NCI-H1092 (cell line): ENCODE data around the gene RAB36.

ENCODE experiments used
- DNase-seq: peaks from one replicate; lab custom pipeline; 2025; lab: John Stamatoyannopoulos, UW

RAB36 gene

GRCh38 chr22:23158516-23159290 is 13.4 kb downstream of the RAB36 start:
- DNase-seq = no peak

DNA sequence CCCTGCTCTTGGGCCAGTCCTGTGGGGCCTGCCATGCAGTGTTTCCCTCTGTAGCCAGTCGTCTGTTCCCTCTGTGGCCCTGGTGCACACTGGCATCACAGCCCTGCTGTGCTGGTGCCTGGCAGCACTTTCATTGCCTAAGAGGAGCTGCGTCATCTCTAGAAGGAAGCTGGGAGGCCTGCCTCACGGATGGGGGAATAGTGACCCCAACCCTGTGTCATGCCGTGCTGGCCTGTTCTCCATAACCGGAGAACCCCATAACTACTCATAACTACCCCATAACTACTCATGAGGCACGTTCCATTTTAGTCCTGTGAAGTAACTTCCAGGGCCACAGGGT is 14.0 kb downstream of the RAB36 start:
- DNase-seq = no peak

GRCh38 chr22:23161029-23161428 is 15.8 kb downstream of the RAB36 start:
- DNase-seq = no peak

DNA sequence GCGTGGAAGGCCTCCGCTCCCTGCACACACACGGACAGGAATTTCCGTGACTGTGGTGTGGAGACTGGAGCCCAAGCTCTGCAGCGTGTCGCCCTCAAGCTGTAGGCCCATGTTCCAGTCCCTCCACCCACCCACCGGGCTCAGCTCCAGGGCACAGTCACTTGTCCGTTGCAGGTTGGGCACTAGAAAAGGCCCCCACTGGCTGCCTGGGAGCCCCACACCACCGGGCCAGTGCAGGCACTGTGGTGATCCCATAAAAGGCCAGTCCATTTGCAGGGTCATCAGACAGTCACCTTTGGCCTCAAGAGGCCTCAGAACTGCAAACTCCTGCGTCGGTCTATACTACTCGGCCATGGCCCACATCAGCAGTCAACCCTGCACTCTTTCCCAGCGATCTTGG is 16.3 kb downstream of the RAB36 start:
- no peak for DNase-seq

DNA sequence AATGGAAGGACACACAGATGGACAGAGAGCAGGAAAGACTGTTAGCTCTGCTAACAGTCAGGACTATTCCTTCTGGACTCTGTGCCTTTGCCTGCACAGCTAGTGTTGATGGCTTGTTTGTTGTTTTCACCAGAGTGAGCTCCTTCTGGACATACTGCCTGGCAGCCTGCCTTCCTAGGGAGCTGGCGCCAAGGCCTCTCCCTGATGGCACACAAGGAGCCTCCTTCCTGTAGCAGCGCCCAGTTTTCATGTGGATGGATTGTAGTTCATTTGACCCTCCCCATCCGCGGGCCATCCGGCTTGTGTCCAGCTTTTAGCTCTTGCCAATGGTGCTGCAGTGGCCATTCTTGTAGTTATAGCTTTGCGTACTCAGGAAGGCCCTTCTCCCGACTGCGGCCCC is 18.4 kb downstream of the RAB36 start:
- peak; percentile 69 for DNase-seq

DNA sequence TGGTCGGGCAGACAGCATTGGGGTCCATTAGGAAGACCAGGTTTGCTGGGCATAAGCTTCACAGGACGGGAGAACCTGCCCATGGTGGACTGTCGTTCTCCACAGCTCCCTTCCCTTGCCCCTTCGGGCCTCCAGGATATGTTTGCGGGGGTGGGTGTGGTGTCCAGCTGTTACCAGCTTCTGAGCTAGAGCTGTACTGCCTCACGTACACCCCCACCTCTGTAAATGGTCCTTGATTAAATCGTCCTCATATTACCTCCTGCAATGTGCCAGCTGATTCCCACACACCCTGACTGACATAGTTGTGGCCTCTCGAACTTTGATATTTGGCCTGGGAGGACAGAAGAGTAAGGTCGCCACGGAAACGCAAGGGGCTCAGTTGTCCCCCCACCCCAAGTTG is 18.8 kb downstream of the RAB36 start:
- no peak for DNase-seq

DNA sequence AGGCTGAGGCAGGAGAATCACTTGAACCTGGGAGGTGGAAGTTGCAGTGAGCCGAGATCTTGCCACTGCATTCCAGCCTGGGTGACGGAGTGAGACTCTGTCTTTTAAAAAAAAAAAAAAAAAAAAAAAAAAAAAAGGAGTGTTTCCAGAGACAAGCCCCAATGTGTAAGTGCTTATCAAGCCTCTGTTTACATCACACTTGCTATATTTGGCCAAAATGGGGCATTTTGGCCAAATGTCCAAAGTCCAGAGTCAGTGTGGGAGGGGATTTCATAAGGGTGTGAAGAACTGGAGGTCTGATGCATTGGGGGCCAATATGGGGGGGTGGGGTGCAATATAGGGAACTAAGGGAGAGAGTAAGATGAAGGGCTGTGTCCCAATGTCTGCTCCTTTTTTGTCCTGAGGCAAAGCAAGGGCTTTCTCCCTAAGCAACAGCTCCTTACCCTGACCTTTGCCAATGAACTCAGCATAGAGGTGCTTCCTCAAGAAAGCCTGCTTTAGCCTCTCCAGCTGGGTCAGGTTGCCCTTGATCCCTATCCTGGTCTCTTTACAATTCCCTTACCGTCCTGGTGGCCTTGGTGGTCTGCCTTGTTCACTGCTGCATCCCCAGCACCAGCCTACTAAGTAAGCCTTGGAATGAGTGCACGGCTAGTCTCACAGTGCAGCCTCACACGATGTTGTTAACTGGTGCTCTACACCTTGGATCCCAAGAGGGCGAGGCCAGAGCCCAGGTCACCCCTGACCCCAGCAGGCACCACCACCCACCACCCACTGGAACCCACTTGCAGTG is 21.0 kb downstream of the RAB36 start:
- no peak for DNase-seq

GRCh38 chr22:23166841-23167616 is 21.8 kb downstream of the RAB36 start:
- no peak for DNase-seq

GRCh38 chr22:23168391-23169042 is 23.2 kb downstream of the RAB36 start:
- DNase-seq = no peak

DNA sequence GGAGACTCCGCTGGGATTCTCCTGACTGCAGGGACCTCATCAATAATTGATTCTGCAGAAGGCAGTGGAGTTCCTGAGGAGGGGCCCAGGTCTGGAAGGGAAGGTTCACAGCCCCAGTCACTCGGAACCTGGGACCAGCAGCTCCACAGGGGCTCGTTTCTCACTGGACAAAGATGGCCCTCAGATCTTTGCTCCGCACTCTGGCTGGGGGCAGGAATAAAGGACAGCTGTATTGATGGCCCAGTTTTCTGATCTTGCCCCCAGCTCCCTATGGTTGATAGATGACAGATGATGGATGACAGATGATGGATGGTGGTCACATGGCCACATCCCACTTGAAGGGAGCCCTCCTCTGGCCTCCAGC is 23.7 kb downstream of the RAB36 start:
- DNase-seq = no peak

DNA sequence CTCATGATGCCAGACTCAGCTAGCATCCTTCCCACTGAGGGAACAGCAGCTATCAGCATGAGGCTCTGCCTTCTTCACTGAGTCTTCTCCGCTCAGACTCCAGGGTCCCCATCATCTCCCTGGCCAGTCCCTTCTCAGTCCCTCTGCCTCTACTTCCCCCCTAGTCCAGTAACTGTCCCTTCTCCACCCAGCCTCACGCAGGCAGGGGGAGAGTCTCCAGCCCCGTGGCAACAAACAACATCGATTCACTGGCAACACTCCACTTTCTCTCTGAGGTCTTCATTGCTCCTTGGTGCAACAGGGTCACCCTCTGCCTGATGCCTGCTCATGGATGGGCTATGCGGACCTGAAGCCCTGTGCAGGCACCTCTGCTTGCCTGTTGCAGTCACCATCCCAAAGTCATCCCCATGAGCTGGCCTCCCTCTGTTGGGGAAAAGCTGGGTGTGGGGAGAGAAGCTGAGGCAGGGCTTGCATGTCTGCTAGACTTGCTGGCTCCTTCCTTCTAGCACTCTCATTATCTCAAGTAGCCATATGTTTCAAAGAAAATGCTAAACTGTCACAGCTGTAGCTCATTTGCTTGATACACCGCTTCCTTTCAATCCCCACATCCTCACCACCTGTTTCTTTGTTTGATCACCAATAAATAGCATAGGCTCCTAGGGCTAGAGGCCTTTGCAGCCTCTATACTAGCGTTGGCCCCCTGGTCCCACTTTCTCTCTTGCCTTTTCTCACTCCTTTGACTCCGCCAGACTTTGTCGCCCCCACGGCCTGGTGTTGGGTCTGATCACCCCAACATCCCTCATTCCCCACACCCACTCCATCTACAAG is 30.8 kb downstream of the RAB36 start:
- no peak for DNase-seq

DNA sequence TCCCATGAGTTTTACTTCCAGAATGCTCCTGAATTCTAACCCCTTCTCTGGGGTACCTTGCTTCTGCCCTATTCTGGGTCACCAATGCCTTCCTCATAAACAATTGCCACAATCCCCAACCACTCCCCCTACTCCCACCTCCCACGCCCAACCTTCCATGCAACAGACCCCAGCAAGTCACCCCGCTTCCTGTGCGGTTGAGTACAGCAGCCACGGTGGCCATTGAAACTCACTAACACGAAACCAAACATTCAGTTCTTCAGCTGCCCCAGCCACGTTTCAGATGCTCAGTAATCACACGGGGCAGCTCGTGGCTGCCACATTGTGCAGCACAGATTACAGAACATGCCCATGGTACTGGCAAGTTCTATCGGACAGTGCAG is 31.4 kb downstream of the RAB36 start:
- no peak for DNase-seq

DNA sequence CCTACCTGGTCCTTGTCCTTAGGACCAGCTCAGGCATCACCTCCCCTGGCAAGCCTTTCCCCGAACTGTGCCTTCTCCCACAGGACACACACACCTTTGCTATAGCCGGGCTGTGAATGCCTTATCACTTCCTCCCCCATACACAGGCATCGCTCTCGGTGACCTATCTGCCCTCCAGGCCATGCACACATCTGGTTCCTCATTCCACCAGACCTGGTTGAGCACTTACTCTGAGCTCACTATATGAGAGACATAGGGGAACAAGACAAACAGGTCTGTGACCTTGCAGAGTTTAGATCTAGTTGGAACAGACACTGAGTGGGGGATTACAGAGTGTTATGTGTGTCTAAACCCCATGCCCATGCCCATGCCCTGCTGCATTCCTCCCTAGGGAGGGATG is 31.9 kb downstream of the RAB36 start:
- no peak for DNase-seq

GRCh38 chr22:23178512-23179254 is 33.4 kb downstream of the RAB36 start:
- peak; percentile 29 for DNase-seq

- no peak for DNase-seq
Observed at GRCh38 chr22:23179381-23180299, 34.4 kb downstream of the RAB36 start.

GRCh38 chr22:23180301-23180892 is 35.1 kb downstream of the RAB36 start, which contains the start of gene BCR:
BCR (plus strand) TSS chr22:23180509; CDS start chr22:23180961, 452 bp downstream.
- DNase-seq = peak; percentile 55

GRCh38 chr22:23180893-23181720 is 35.8 kb downstream of the RAB36 start:
- no peak for DNase-seq

GRCh38 chr22:23181721-23182308 is 36.5 kb downstream of the RAB36 start:
- no peak for DNase-seq
